Measurements from ENCODE around the gene GABBR2. TPM values are rescaled to one million over a fixed set of nuclear protein-coding genes. Genes with fewer than 3 reads are reported as not detected.

Gene GABBR2
- total RNA-seq, 2 donors from 2014 or later, result 1.2 to 1.3 TPM

DNA sequence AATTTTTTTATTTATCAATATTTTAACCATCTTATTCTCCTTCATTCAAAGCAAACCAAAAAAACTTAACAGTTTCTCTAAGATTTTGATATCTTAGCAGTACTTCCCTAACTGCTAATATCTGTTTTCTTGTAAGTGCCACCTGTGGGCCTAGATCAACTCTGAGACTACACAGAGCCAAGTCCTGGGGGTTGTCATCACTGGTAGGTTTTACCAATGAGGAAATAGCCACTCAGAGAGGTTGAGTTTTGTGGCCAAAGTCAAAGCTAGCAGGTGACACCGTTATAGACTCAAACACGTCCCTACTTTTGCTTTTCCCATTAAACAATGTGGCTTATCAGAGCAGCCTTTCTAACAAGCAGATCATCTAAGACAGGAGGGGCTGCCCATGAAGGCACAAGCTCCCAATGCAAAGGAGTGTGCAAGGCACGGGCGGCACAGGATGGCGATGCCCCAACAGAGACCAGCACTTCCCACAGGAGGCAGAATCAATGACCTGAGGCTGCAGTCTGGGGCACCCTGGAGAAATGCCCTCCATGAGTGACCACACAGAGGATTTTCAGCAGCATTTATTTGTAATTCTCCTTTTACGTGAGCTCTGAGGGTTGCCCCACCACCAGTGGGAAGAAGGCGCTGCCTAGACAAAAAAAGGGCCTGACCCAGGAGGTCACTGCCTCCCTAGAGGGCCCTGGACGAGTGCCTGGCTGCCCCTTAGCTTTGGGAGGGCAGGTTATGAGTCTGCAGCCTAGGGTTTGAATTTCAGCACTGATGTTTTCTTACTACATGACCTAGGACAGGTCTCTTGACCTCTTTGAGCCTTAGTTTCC lies 460.7 kb downstream of the GABBR2 start:
- Mint-ChIP-seq H3K36me3 (ENCODE audit: low read depth) (peaks cover 21% of the 10 kb centered on the region), H3K4me1 (peaks cover 39% of the 10 kb centered on the region), H3K27me3 (ENCODE audit: insufficient read depth) (no peaks in the 10 kb centered on the region), H3K9me3 (no peaks in the 10 kb centered on the region), H3K4me3 (no peak overlapping the region), H3K27ac (no peak overlapping the region)
- Histone ChIP-seq H3K4me1 (ENCODE audit: control insufficient read depth, insufficient read depth, low read length) (no peaks in the 10 kb centered on the region), H3K27me3 (ENCODE audit: control insufficient read depth, insufficient read depth, low read length, poor library complexity, severe bottlenecking) (no peaks in the 10 kb centered on the region), H3K27ac (ENCODE audit: low read depth, low read length) (no peak overlapping the region), H3K4me3 (ENCODE audit: low read length) (no peak overlapping the region), H3K9ac (ENCODE audit: extremely low read depth, low read length, poor library complexity, severe bottlenecking) (no peak overlapping the region), H3K9me3 (ENCODE audit: control insufficient read depth, low read length) (no peaks in the 10 kb centered on the region), H3K36me3 (ENCODE audit: control insufficient read depth, insufficient read depth, low read length) (peaks cover 28% of the 10 kb centered on the region)
- DNase-seq, result no peak
- TF ChIP-seq CTCF (conservative IDR thresholded peaks at IDR 0.05), result no peak
- WGBS, 2 experiments (ENCODE audit: insufficient coverage in 1 of 2, insufficient read length in 1 of 2), result 88 to 100% methylated on average over 5 to 8 of the region's 8 CpGs

DNA sequence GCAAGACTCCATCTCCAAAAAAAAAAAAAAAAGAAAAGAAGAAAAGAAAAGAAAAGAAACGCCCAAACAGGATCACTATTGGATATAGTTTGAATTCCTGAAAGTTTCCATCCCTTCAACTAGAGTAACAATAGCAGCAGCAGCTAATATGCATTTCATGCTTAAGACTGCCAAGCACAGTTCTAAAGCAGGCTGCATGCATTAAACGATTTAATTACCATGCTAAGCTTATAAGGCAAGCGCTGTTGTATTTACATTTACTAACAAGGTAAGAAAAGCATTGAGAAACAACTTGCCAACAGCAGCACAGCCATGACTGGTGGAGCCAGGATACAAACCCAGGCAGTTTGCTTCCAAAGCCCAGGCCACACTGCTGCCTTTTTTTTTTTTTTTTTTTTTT lies 466.3 kb downstream of the GABBR2 start:
- Histone ChIP-seq H3K27ac (ENCODE audit: low read depth, low read length) (no peak overlapping the region), H3K9me3 (ENCODE audit: control insufficient read depth, low read length) (no peaks in the 10 kb centered on the region), H3K4me1 (ENCODE audit: control insufficient read depth, insufficient read depth, low read length) (no peaks in the 10 kb centered on the region), H3K27me3 (ENCODE audit: control insufficient read depth, insufficient read depth, low read length, poor library complexity, severe bottlenecking) (no peaks in the 10 kb centered on the region), H3K9ac (ENCODE audit: extremely low read depth, low read length, poor library complexity, severe bottlenecking) (no peak overlapping the region), H3K36me3 (ENCODE audit: control insufficient read depth, insufficient read depth, low read length) (peaks cover 9% of the 10 kb centered on the region), H3K4me3 (ENCODE audit: low read length) (no peak overlapping the region)
- WGBS, 2 experiments (ENCODE audit: insufficient coverage in 1 of 2, insufficient read length in 1 of 2), result 94 to 95% methylated on average over 3 of the region's 3 CpGs
- no peaks in the 10 kb centered on the region for H3K27me3 Mint-ChIP-seq (ENCODE audit: insufficient read depth)
- DNase-seq, result no peak
- H3K4me3 Mint-ChIP-seq, result no peak overlapping the region
- no peak for TF ChIP-seq CTCF (conservative IDR thresholded peaks at IDR 0.05)
- no peak overlapping the region for H3K27ac Mint-ChIP-seq
- no peaks in the 10 kb centered on the region for H3K36me3 Mint-ChIP-seq (ENCODE audit: low read depth)
- no peaks in the 10 kb centered on the region for H3K9me3 Mint-ChIP-seq
- H3K4me1 Mint-ChIP-seq, result peaks cover 17% of the 10 kb centered on the region

- Mint-ChIP-seq H3K9me3 (no peaks in the 10 kb centered on the region), H3K4me1 (peaks cover 15% of the 10 kb centered on the region), H3K36me3 (ENCODE audit: low read depth) (no peaks in the 10 kb centered on the region), H3K27me3 (ENCODE audit: insufficient read depth) (no peaks in the 10 kb centered on the region), H3K27ac (peak overlapping the region; percentile 53), H3K4me3 (no peak overlapping the region)
- TF ChIP-seq CTCF (conservative IDR thresholded peaks at IDR 0.05), result peak; percentile 71
- H3K27me3 ChIP-seq (ENCODE audit: control insufficient read depth, insufficient read depth, low read length, poor library complexity, severe bottlenecking), result no peaks in the 10 kb centered on the region
- DNase-seq, result no peak
- 85 to 88% methylated on average over 6 to 8 of the region's 8 CpGs for WGBS, 2 experiments (ENCODE audit: insufficient coverage in 1 of 2, insufficient read length in 1 of 2)
- H3K4me1 ChIP-seq (ENCODE audit: control insufficient read depth, insufficient read depth, low read length), result no peaks in the 10 kb centered on the region
- no peak overlapping the region for H3K4me3 ChIP-seq (ENCODE audit: low read length)
- no peaks in the 10 kb centered on the region for H3K9me3 ChIP-seq (ENCODE audit: control insufficient read depth, low read length)
- H3K36me3 ChIP-seq (ENCODE audit: control insufficient read depth, insufficient read depth, low read length), result peaks cover 9% of the 10 kb centered on the region
- no peak overlapping the region for H3K9ac ChIP-seq (ENCODE audit: extremely low read depth, low read length, poor library complexity, severe bottlenecking)
- no peak overlapping the region for H3K27ac ChIP-seq (ENCODE audit: low read depth, low read length)
Measured at GRCh38 chr9:98241357-98242300, 467.1 kb downstream of the GABBR2 start.
